Breast epithelium (tissue), 3 donors: Measurements from ENCODE around the gene LRRK1.

Experiments
- POLR2A ChIP-seq: fragments of 450-650 bp; IDR thresholded peaks from one replicate; pipeline ENCODE4 v1.6.1; 2016; ENCODE audit warnings: antibody characterized with exemption, mild to moderate bottlenecking, moderate library complexity
- POLR2AphosphoS5 ChIP-seq, 3 donors: sonication (generic); formaldehyde crosslinking; IDR thresholded peaks; one replicate each; pipeline ENCODE4 v1.6.1; 2017; ENCODE audit warnings: antibody characterized with exemption in 3 of 3
- TF ChIP-seq, protein P1 (sequence below), 3 donors: fragments of 450-650 bp; IDR thresholded peaks; one replicate each; pipeline ENCODE4 v1.5.1; 2016 to 2017; ENCODE audit warnings: antibody characterized with exemption in 3 of 3, mild to moderate bottlenecking in 3 of 3, moderate library complexity in 3 of 3

DNA sequence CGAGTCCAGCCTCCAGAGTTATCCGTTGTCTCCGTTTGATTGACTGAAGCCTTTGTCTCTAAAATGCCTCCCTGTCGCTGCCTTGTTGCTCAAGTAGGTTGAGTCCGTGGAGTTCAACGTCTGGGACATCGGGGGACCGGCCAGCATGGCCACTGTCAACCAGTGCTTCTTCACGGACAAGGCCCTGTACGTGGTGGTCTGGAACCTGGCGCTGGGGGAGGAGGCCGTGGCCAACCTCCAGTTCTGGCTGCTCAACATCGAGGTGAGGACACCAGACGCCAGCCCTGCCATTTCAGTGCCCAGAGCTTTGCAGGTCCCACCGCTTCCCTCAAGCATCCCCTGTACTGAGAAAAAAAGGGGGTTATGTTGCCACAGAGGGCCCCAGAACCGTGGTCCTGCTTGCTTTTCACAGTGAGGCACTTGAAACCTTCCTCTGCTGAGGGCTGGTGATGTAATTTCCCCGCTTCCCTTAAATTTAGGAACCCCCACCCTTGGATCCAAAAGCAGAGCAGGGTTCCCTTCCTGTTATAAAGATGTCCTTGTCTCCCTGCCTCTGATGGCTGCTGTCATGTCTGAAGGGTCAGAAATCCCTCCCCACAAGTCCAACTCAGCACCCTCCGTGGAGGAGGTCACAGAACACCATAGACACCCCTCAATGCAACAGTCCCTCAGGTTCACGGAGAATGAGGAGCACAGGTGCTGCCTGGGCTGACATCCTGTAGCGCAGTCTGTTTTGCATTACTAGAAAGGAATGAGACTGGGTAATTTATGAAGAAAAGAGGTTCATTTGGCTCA is 105.7 kb downstream of the LRRK1 start:
- TF ChIP-seq, protein P1, sequence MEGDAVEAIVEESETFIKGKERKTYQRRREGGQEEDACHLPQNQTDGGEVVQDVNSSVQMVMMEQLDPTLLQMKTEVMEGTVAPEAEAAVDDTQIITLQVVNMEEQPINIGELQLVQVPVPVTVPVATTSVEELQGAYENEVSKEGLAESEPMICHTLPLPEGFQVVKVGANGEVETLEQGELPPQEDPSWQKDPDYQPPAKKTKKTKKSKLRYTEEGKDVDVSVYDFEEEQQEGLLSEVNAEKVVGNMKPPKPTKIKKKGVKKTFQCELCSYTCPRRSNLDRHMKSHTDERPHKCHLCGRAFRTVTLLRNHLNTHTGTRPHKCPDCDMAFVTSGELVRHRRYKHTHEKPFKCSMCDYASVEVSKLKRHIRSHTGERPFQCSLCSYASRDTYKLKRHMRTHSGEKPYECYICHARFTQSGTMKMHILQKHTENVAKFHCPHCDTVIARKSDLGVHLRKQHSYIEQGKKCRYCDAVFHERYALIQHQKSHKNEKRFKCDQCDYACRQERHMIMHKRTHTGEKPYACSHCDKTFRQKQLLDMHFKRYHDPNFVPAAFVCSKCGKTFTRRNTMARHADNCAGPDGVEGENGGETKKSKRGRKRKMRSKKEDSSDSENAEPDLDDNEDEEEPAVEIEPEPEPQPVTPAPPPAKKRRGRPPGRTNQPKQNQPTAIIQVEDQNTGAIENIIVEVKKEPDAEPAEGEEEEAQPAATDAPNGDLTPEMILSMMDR (IDR thresholded peaks at IDR 0.05) = no peak
- TF ChIP-seq POLR2AphosphoS5 (IDR thresholded peaks at IDR 0.05) = no peak
- TF ChIP-seq POLR2A = no peak
